Mucosa of descending colon (tissue), 3 donors: ENCODE results near the gene SENP7. TPM values are rescaled to one million over a fixed set of nuclear protein-coding genes. Genes with fewer than 3 reads are reported as not detected.
A peak's percentile ranks its signal among the peaks of the same experiment; 100 is the strongest.

Source experiments
- ATAC-seq: fragments of 200-7000 bp; cut with Tn5 transposase; one replicate; pipeline ENCODE4 v1.9.1; 2020; ENCODE audit warnings: mild to moderate bottlenecking, moderate library complexity
- DNase-seq, 3 donors: peaks; one replicate each; pipeline ENCODE4 v3.0.0-alpha.2; 2020
- H3K36me3 ChIP-seq: fragments of 200-600 bp; one replicate; pipeline ENCODE4 v1.8.0; 2021; ENCODE audit warnings: low read depth, mild to moderate bottlenecking
- H3K4me1 ChIP-seq: fragments of 200-600 bp; one replicate; pipeline ENCODE4 v1.8.0; 2021; ENCODE audit warnings: low read depth, mild to moderate bottlenecking
- H3K4me3 ChIP-seq: fragments of 200-600 bp; one replicate; pipeline ENCODE4 v1.8.0; 2021; ENCODE audit warnings: mild to moderate bottlenecking
- H3K9me3 ChIP-seq: fragments of 200-600 bp; one replicate; pipeline ENCODE4 v1.8.0; 2021; ENCODE audit warnings: mild to moderate bottlenecking
- CTCF ChIP-seq: fragments of 200-600 bp; IDR thresholded peaks from one replicate; pipeline ENCODE4 v1.8.0; 2022; ENCODE audit warnings: antibody characterized with exemption, mild to moderate bottlenecking
- intact Hi-C, 2 donors: fragments of 100-400 bp; cut with DNase I in 1 of 2; cut with micrococcal nuclease in 1 of 2; formaldehyde crosslinking; loops; one replicate each; pipeline versions ENCODE4 v1.11.0 to v1.11.1; 2022; cut with DNase I, micrococcal nuclease
- total RNA-seq, 3 donors: library from RNA; stranded (reverse); fragmentation: NEBNext Ultra II Directional in 2 of 3; extraction: Animal tissue kit (Norgen Biotek cat#: 25700) in 2 of 3; gene quantifications; one replicate each; pipeline versions ENCODE4 v1.2.1 to v1.2.4, GENCODE V29; 2021 to 2023
- donor health status: DM: no; HTN: no; CAD: no; lungs with moderate emphysema.
- donor health status: DM: no; HTN: no; CAD: no.
- donor health status: DM: no; HTN: yes; CAD: no.

SENP7 gene
- total RNA-seq, 3 donors from 2014 or later: 9.1 to 17.7 (median 12.4) TPM

DNA sequence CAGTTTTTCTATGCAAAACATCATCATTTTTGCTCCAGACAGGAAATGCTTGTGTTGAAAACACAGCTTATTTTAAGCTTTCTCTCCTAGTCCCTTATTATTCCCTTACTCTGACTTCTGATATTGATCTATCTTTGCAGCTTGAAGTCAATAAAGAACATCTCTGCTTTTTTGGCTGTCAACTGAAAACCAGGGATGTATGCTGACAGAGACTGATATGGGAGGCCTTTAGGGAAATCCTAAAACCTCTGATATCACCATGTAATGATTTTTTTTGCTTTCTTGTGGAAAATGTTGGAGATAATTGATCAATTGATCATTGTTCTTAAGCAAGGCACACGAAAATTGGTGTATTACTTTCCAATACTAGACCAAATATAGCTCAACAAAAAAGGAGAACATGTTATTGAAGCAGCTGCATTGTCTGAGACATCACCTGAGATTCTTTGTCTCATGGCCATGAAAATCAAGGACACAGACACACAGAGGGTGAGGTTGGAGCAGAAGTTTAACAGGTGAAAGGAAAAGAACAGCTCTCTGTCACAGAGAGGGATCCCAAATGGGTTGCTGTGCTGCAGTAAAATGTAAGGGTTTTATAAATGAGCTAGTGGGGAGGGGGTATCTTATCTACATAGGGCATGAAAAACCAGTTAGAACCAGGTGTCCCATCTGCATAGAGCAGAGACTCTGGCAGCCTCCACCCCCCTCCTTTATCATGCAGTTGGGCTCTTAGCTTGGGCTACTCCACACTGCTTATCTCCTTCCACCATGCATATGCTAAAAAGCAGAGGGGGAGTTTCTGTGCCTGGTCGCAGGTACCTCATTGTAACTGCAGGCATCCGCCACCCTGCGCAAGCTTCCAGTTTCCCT, 17.0 kb upstream of the SENP7 start:
- ATAC-seq (no peak), DNase-seq (no peak)
- no peaks in the 10 kb centered on the region for H3K4me1 ChIP-seq
- H3K9me3 ChIP-seq: no peaks in the 10 kb centered on the region
- intact Hi-C loops: no loop called here
- no peak for TF ChIP-seq CTCF
- H3K4me3 ChIP-seq: no peak overlapping the region
- no peaks in the 10 kb centered on the region for H3K36me3 ChIP-seq

DNA sequence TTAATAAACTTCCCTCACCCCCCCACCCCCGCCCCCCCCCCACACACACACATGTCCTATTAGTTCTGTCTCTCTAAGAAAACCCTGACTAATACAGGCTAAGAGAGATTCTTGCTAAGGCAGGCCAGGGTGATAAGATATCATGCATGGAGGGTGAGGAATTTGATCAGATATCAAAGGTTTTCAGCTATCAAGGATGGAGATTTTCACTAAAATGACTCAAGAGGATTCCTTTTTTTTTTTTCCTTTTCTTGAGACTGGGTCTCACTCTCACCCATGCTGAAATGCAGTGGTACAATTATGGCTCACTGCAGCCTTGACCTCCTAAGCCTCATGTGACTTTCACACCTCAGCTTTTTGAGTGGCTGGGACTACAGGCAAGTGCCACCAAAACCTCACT, 14.9 kb upstream of the SENP7 start:
- DNase-seq: no peak
- H3K9me3 ChIP-seq: no peaks in the 10 kb centered on the region
- intact Hi-C loops: no loop called here
- no peak overlapping the region for H3K4me3 ChIP-seq
- H3K36me3 ChIP-seq: no peaks in the 10 kb centered on the region
- no peak for ATAC-seq
- no peak for TF ChIP-seq CTCF
- H3K4me1 ChIP-seq: no peaks in the 10 kb centered on the region

- no peak for ATAC-seq
- Histone ChIP-seq H3K36me3 (no peaks in the 10 kb centered on the region), H3K9me3 (no peaks in the 10 kb centered on the region), H3K4me1 (no peaks in the 10 kb centered on the region), H3K4me3 (no peak overlapping the region)
- intact Hi-C loops: no loop called here
- TF ChIP-seq CTCF: no peak
- DNase-seq: no peak
Observed at GRCh38 chr3:101527441-101527840, 14.4 kb upstream of the SENP7 start.

- Histone ChIP-seq H3K36me3 (no peaks in the 10 kb centered on the region), H3K9me3 (no peaks in the 10 kb centered on the region), H3K4me3 (no peak overlapping the region), H3K4me1 (no peaks in the 10 kb centered on the region)
- ATAC-seq (no peak), DNase-seq (no peak)
- TF ChIP-seq CTCF: no peak
- intact Hi-C loops: no loop called here
Observed at GRCh38 chr3:101521211-101521701, 8.2 kb upstream of the SENP7 start.

DNA sequence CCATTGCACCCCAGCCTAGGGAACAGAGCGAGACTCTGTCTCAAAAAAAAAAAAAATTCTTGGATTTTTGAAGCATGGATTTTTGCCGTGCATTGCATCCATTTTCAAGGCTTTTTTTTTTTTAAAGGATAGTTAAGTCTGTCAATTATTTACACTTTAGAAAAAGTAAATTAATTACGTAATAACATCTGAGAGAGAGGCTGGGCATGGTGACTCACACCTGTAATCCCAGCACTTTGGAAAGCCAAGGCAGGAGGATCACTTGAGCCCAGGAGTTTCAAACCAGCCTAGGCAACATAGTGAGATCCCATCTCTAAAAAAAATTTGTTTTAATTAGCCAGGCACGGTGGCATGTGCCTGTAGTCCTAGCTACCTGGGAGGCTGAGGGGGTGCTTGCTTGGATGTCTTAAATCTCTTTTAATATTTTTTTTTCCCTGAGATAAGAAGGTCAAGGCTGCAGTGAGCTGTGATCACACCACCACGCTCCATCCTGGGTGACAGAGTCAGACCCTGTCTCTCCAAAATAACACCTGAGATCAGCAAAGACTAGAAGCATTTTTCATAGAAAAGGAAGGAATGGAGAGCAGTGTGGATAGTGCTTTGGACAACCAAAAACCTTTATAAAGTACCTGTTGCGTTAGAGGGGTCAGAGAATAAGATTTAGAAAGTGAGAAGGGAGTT, 6.8 kb upstream of the SENP7 start:
- H3K9me3 ChIP-seq: no peaks in the 10 kb centered on the region
- no peaks in the 10 kb centered on the region for H3K36me3 ChIP-seq
- DNase-seq (no peak), ATAC-seq (peak; percentile 18)
- H3K4me3 ChIP-seq: no peak overlapping the region
- no peak for TF ChIP-seq CTCF
- H3K4me1 ChIP-seq: no peaks in the 10 kb centered on the region
- intact Hi-C loops: no loop called here
